HEK293T (cell line): ENCODE data around the gene TRAF2.

Experiments
- ARNT ChIP-seq: fragments of 450-650 bp; IDR thresholded peaks from 2 replicates; pipeline ENCODE4 v1.6.1; 2017; ENCODE audit warnings: mild to moderate bottlenecking
- CTBP1 ChIP-seq: fragments of 450-650 bp; IDR thresholded peaks from 2 replicates; pipeline ENCODE4 v1.6.1; 2016; ENCODE audit warnings: borderline replicate concordance
- ELF4 ChIP-seq: fragments of 450-650 bp; IDR thresholded peaks from 2 replicates; pipeline ENCODE4 v1.6.1; 2017; ENCODE audit warnings: antibody characterized with exemption
- FOXA1 ChIP-seq: fragments of 450-650 bp; IDR thresholded peaks from 2 replicates; pipeline ENCODE4 v1.6.1; 2016; ENCODE audit warnings: mild to moderate bottlenecking
- FOXK2 ChIP-seq: fragments of 450-650 bp; IDR thresholded peaks from 2 replicates; pipeline ENCODE4 v1.6.1; 2016; ENCODE audit warnings: mild to moderate bottlenecking
- FOXM1 ChIP-seq: fragments of 450-650 bp; IDR thresholded peaks from 2 replicates; pipeline ENCODE4 v1.6.1; 2017; ENCODE audit warnings: mild to moderate bottlenecking, borderline replicate concordance
- HDGF ChIP-seq: fragments of 450-650 bp; IDR thresholded peaks from 2 replicates; pipeline ENCODE4 v1.6.1; 2017; ENCODE audit warnings: antibody characterized with exemption, borderline replicate concordance
- L3MBTL2 ChIP-seq: fragments of 450-650 bp; conservative IDR thresholded peaks from 2 replicates; pipeline ENCODE4 v1.6.1; 2016; ENCODE audit warnings: mild to moderate bottlenecking
- NFRKB ChIP-seq: fragments of 450-650 bp; IDR thresholded peaks from 2 replicates; pipeline ENCODE4 v1.6.1; 2016; ENCODE audit warnings: mild to moderate bottlenecking, moderate library complexity
- TARDBP ChIP-seq: fragments of 450-650 bp; IDR thresholded peaks from 2 replicates; pipeline ENCODE4 v1.6.1; 2016
- ZNF384 ChIP-seq: fragments of 450-650 bp; IDR thresholded peaks from 2 replicates; pipeline ENCODE4 v1.6.1; 2016

GRCh38 chr9:136857166-136857565 is 29.1 kb upstream of the TRAF2 start:
- TF ChIP-seq FOXA1, result no peak
- no peak for TF ChIP-seq ELF4
- no peak for TF ChIP-seq FOXK2
- no peak for TF ChIP-seq ZNF384
- TF ChIP-seq ARNT, result no peak
- TF ChIP-seq CTBP1, result no peak
- no peak for TF ChIP-seq L3MBTL2
- TF ChIP-seq FOXM1, result no peak
- TF ChIP-seq NFRKB, result no peak
- TF ChIP-seq TARDBP, result no peak
- TF ChIP-seq HDGF, result no peak
